Fibroblast of pulmonary artery (primary cell): ENCODE measurements around the gene TRRAP.

ENCODE experiments used
- DNase-seq: peaks from one replicate; pipeline ENCODE4 v3.0.0-alpha.2; 2010; ENCODE audit warnings: low read depth
- H3K4me3 ChIP-seq: replicated peaks from 2 replicates; pipeline ENCODE4 v1.5.1; 2011; ENCODE audit warnings: low read depth, mild to moderate bottlenecking, control low read depth, low read length, moderate library complexity
- CTCF ChIP-seq: IDR thresholded peaks from 2 replicates; pipeline ENCODE4 v1.5.1; 2011; ENCODE audit warnings: mild to moderate bottlenecking, control low read depth, low read length, inconsistent platforms; ENCODE audit errors: missing control alignments

The TRRAP gene

GRCh38 chr7:98935811-98936210, 57.5 kb downstream of the TRRAP start:
- DNase-seq = peak; percentile 10
- TF ChIP-seq CTCF = no peak

GRCh38 chr7:98943336-98943735, 65.0 kb downstream of the TRRAP start:
- TF ChIP-seq CTCF = no peak
- DNase-seq = no peak
- H3K4me3 ChIP-seq = no peak overlapping the region

More at GRCh38 chr7:98935811-98936210, 57.5 kb downstream of the TRRAP start:
- no peak overlapping the region for H3K4me3 ChIP-seq

- DNase-seq = no peak
- no peak for TF ChIP-seq CTCF
These were observed 66.1 kb downstream of the TRRAP start for GRCh38 chr7:98944386-98944785.

GRCh38 chr7:98945852-98946251, 67.5 kb downstream of the TRRAP start:
- no peak overlapping the region for H3K4me3 ChIP-seq
- no peak for TF ChIP-seq CTCF
- DNase-seq = no peak

More at GRCh38 chr7:98944386-98944785, 66.1 kb downstream of the TRRAP start:
- H3K4me3 ChIP-seq = no peak overlapping the region

- no peak for TF ChIP-seq CTCF
- H3K4me3 ChIP-seq = no peak overlapping the region
- no peak for DNase-seq
These were observed 68.1 kb downstream of the TRRAP start for GRCh38 chr7:98946389-98946788.

GRCh38 chr7:98949336-98950044, 71.2 kb downstream of the TRRAP start:
- TF ChIP-seq CTCF = no peak
- no peak overlapping the region for H3K4me3 ChIP-seq
- DNase-seq = no peak

- no peak overlapping the region for H3K4me3 ChIP-seq
- no peak for DNase-seq
- no peak for TF ChIP-seq CTCF
These were observed 77.7 kb downstream of the TRRAP start for GRCh38 chr7:98955992-98956391.
